ENCODE measurements around the gene KCNMB1. TPM values are rescaled to one million over a fixed set of nuclear protein-coding genes. Genes with fewer than 3 reads are reported as not detected.

KCNMB1 gene
- total RNA-seq, 1 experiment from 2014 or later, result 0.24 TPM

DNA sequence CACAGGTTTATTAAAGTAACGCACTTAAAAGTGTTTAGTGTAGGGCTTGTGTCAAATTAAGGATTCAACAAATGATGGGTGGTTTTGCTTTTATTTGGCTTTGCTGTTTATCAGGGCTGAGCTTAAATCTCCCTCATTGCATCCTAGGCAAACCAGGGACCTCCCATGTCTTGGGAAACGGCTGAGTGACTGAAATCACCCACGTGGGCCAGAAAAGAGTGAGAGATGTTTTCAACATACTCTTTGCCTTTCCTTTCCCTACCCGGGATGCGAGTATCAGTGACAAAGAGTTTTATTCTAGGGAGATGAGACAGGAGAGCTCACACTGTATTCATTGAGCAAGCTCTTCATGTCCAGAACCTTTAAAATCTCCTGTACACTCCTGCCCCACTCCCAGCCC, 23.3 kb downstream of the KCNMB1 start:
- Mint-ChIP-seq H3K36me3 (no peaks in the 10 kb centered on the region), H3K4me3 (no peak overlapping the region), H3K27me3 (ENCODE audit: low read depth) (no peaks in the 10 kb centered on the region; the same call in 1 of the 2 replicates), H3K9me3 (no peaks in the 10 kb centered on the region), H3K27ac (no peak overlapping the region), H3K4me1 (peaks cover 19% of the 10 kb centered on the region; the same call in 1 of the 2 replicates)
- CTCF ChIA-PET, result no interaction called here
- no peak for DNase-seq (ENCODE audit: low spot score)
- TF ChIP-seq ETV6 (CRISPR knock-in tag; IDR thresholded peaks at IDR 0.05) (no peak), ZNF263 (CRISPR knock-in tag; IDR thresholded peaks at IDR 0.05; ENCODE audit: low read depth) (no peak), RORB (CRISPR knock-in tag; IDR thresholded peaks at IDR 0.05) (no peak), NFE2L1 (CRISPR knock-in tag; IDR thresholded peaks at IDR 0.05) (no peak), ERG (CRISPR knock-in tag; IDR thresholded peaks at IDR 0.05) (no peak), ESRRA (CRISPR knock-in tag; IDR thresholded peaks at IDR 0.05; ENCODE audit: borderline replicate concordance) (no peak), CDX4 (CRISPR knock-in tag; IDR thresholded peaks at IDR 0.05; ENCODE audit: borderline replicate concordance) (no peak), KAT7 (CRISPR knock-in tag; IDR thresholded peaks at IDR 0.05; ENCODE audit: borderline replicate concordance) (no peak), CBFB (CRISPR knock-in tag; IDR thresholded peaks at IDR 0.05; ENCODE audit: low read depth) (no peak), TP53 (CRISPR knock-in tag; IDR thresholded peaks at IDR 0.05) (no peak), GABPB1 (CRISPR knock-in tag; IDR thresholded peaks at IDR 0.05) (no peak), JAZF1 (CRISPR knock-in tag; IDR thresholded peaks at IDR 0.05) (no peak), NR2C2 (CRISPR knock-in tag; IDR thresholded peaks at IDR 0.05) (no peak)
- TF ChIP-seq, protein P1, sequence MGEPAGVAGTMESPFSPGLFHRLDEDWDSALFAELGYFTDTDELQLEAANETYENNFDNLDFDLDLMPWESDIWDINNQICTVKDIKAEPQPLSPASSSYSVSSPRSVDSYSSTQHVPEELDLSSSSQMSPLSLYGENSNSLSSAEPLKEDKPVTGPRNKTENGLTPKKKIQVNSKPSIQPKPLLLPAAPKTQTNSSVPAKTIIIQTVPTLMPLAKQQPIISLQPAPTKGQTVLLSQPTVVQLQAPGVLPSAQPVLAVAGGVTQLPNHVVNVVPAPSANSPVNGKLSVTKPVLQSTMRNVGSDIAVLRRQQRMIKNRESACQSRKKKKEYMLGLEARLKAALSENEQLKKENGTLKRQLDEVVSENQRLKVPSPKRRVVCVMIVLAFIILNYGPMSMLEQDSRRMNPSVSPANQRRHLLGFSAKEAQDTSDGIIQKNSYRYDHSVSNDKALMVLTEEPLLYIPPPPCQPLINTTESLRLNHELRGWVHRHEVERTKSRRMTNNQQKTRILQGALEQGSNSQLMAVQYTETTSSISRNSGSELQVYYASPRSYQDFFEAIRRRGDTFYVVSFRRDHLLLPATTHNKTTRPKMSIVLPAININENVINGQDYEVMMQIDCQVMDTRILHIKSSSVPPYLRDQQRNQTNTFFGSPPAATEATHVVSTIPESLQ (CRISPR knock-in tag; IDR thresholded peaks at IDR 0.05), result no peak
- POLR2A ChIA-PET, result interaction anchor here (0.5 kb wide), 1 partner anchor 257 kb away, joined by 3 read pairs; no protein-coding TSS in a partner anchor
- ATAC-seq, result no peak

- Mint-ChIP-seq H3K27me3 (ENCODE audit: low read depth) (no peaks in the 10 kb centered on the region; the same call in 1 of the 2 replicates), H3K4me3 (no peak overlapping the region), H3K4me1 (peaks cover 20% of the 10 kb centered on the region), H3K27ac (no peak overlapping the region), H3K36me3 (no peaks in the 10 kb centered on the region), H3K9me3 (no peaks in the 10 kb centered on the region)
- CTCF ChIA-PET, result no interaction called here
- DNase-seq (ENCODE audit: low spot score) (no peak), ATAC-seq (no peak)
- POLR2A ChIA-PET, result interaction anchor here (1.2 kb wide), 1 partner anchor 16 kb away, joined by 3 read pairs; no protein-coding TSS in a partner anchor
- TF ChIP-seq ZNF263 (CRISPR knock-in tag; IDR thresholded peaks at IDR 0.05; ENCODE audit: low read depth), result no peak
- TF ChIP-seq TP53 (CRISPR knock-in tag; IDR thresholded peaks at IDR 0.05), result no peak
- TF ChIP-seq TEAD4 (CRISPR knock-in tag; IDR thresholded peaks at IDR 0.05), result no peak
- TF ChIP-seq HMGA2 (CRISPR knock-in tag; IDR thresholded peaks at IDR 0.05), result no peak
- no peak for TF ChIP-seq TEAD1 (CRISPR knock-in tag; IDR thresholded peaks at IDR 0.05)
- no peak for TF ChIP-seq SOX15 (CRISPR knock-in tag; IDR thresholded peaks at IDR 0.05)
- TF ChIP-seq ZNF512 (CRISPR knock-in tag; IDR thresholded peaks at IDR 0.05; ENCODE audit: borderline replicate concordance), result no peak
- no peak for TF ChIP-seq ATF2 (CRISPR knock-in tag; IDR thresholded peaks at IDR 0.05; ENCODE audit: borderline replicate concordance, low read depth)
- no peak for TF ChIP-seq NFYB (CRISPR knock-in tag; conservative IDR thresholded peaks at IDR 0.05; ENCODE audit: low read depth)
- no peak for TF ChIP-seq RELA (CRISPR knock-in tag; IDR thresholded peaks at IDR 0.05; ENCODE audit: borderline replicate concordance)
- no peak for TF ChIP-seq KAT7 (CRISPR knock-in tag; IDR thresholded peaks at IDR 0.05; ENCODE audit: borderline replicate concordance)
- TF ChIP-seq MYBL2 (CRISPR knock-in tag; IDR thresholded peaks at IDR 0.05), result no peak
- TF ChIP-seq TCF7 (CRISPR knock-in tag; IDR thresholded peaks at IDR 0.05; ENCODE audit: low read depth), result no peak
- no peak for TF ChIP-seq CBFB (CRISPR knock-in tag; IDR thresholded peaks at IDR 0.05; ENCODE audit: low read depth)
- TF ChIP-seq ESRRA (CRISPR knock-in tag; IDR thresholded peaks at IDR 0.05; ENCODE audit: borderline replicate concordance), result no peak
- TF ChIP-seq, protein P2, sequence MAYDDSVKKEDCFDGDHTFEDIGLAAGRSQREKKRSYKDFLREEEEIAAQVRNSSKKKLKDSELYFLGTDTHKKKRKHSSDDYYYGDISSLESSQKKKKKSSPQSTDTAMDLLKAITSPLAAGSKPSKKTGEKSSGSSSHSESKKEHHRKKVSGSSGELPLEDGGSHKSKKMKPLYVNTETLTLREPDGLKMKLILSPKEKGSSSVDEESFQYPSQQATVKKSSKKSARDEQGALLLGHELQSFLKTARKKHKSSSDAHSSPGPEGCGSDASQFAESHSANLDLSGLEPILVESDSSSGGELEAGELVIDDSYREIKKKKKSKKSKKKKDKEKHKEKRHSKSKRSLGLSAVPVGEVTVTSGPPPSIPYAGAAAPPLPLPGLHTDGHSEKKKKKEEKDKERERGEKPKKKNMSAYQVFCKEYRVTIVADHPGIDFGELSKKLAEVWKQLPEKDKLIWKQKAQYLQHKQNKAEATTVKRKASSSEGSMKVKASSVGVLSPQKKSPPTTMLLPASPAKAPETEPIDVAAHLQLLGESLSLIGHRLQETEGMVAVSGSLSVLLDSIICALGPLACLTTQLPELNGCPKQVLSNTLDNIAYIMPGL (CRISPR knock-in tag; IDR thresholded peaks at IDR 0.05), result no peak
Observed at GRCh38 chr5:170365011-170365410, 24.2 kb downstream of the KCNMB1 start.
